ENCODE results near the gene ATP8A2.

DNA sequence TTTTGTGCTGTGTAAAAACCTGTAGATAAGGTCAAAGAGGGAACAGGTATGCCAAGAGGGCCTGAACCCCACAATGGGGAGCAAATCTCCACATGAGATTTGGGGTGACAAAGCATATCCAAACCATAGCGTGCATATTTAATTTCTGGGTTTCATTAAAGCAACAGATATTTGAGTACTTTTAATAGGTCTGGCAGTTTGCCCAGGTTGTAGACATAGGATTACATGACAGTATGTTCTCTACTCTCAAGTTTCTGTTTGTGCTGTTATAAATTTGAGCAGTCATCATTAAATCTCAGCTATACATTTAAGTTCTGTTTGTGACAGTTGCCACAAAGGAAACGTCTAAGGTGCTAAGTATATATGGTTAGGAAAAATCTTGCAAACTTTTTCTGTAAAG, 236.4 kb downstream of the ATP8A2 start:
- TF ChIP-seq, protein P1, sequence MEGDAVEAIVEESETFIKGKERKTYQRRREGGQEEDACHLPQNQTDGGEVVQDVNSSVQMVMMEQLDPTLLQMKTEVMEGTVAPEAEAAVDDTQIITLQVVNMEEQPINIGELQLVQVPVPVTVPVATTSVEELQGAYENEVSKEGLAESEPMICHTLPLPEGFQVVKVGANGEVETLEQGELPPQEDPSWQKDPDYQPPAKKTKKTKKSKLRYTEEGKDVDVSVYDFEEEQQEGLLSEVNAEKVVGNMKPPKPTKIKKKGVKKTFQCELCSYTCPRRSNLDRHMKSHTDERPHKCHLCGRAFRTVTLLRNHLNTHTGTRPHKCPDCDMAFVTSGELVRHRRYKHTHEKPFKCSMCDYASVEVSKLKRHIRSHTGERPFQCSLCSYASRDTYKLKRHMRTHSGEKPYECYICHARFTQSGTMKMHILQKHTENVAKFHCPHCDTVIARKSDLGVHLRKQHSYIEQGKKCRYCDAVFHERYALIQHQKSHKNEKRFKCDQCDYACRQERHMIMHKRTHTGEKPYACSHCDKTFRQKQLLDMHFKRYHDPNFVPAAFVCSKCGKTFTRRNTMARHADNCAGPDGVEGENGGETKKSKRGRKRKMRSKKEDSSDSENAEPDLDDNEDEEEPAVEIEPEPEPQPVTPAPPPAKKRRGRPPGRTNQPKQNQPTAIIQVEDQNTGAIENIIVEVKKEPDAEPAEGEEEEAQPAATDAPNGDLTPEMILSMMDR (IDR thresholded peaks at IDR 0.05), result no peak
- no peak for TF ChIP-seq POLR2A (IDR thresholded peaks at IDR 0.05)
